IMR-90 (cell line): ENCODE measurements around the gene KLF17. TPM values are rescaled to one million over a fixed set of nuclear protein-coding genes. Genes with fewer than 3 reads are reported as not detected.

Source experiments
- ATAC-seq: fragments of 200-7000 bp; cut with Tn5 transposase; 2 replicates; pipeline ENCODE4 v1.9.1; 2020; ENCODE audit warnings: low read depth, mild to moderate bottlenecking, moderate library complexity
- BruUV-seq: library from RNA; stranded (reverse); fragments of 400-500 nt; replicated peaks from 2 replicates; lab custom pipeline; 2021; lab: Mats Ljungman, UMichigan
- CTCF ChIA-PET: fragments of 300-600 bp; formaldehyde crosslinking; extraction: SDS; loops from one replicate; lab custom pipeline; 2021; ENCODE audit warnings: antibody characterized with exemption; lab: Yijun Ruan, JAX
- POLR2A ChIA-PET: fragments of 300-600 bp; sonication (Branson Sonifier 250); formaldehyde crosslinking; loops from one replicate; lab custom pipeline; 2022; ENCODE audit warnings: antibody characterized with exemption; ENCODE audit not compliant: unreplicated experiment; lab: Charles Lee
- DNase-seq: peaks from one replicate; pipeline ENCODE4 v3.0.0; 2013
- H2AFZ ChIP-seq: replicated peaks from 2 replicates; pipeline ENCODE3; 2013; ENCODE audit warnings: low read length, mild to moderate bottlenecking; ENCODE audit not compliant: poor library complexity
- H2AK5ac ChIP-seq: 2 replicates; pipeline ENCODE4 v1.6.1; 2013; ENCODE audit warnings: low read depth, low read length, inconsistent platforms
- H2AK9ac ChIP-seq: replicated peaks from 2 replicates; pipeline ENCODE3; 2013; ENCODE audit warnings: mild to moderate bottlenecking, low read depth, low read length, moderate library complexity; ENCODE audit not compliant: poor library complexity
- H2BK120ac ChIP-seq: 2 replicates; pipeline ENCODE4 v1.6.1; 2013; ENCODE audit warnings: low read depth, low read length, inconsistent platforms
- H2BK15ac ChIP-seq: 3 replicates; pipeline ENCODE4 v1.6.1; 2013; ENCODE audit warnings: low read depth, low read length, inconsistent platforms
- H2BK20ac ChIP-seq: 2 replicates; pipeline ENCODE4 v1.6.1; 2013; ENCODE audit warnings: low read depth, mild to moderate bottlenecking, inconsistent platforms, low read length, moderate library complexity
- H2BK5ac ChIP-seq: 2 replicates; pipeline ENCODE4 v1.6.1; 2013; ENCODE audit warnings: mild to moderate bottlenecking, low read depth, low read length, inconsistent platforms; ENCODE audit not compliant: poor library complexity, severe bottlenecking
- H3K14ac ChIP-seq: replicated peaks from 2 replicates; pipeline ENCODE4 v1.6.1; 2013; ENCODE audit warnings: low read depth, low read length, inconsistent platforms
- H3K18ac ChIP-seq: 2 replicates; pipeline ENCODE4 v1.6.1; 2013; ENCODE audit warnings: low read depth, low read length, control low read depth
- H3K23ac ChIP-seq: 2 replicates; pipeline ENCODE4 v1.6.1; 2013; ENCODE audit warnings: low read depth, low read length, inconsistent platforms
- H3K27ac ChIP-seq: 2 replicates; pipeline ENCODE4 v1.5.1; 2013; ENCODE audit warnings: mild to moderate bottlenecking, control low read depth, low read length; ENCODE audit not compliant: insufficient read depth
- H3K27me3 ChIP-seq: 2 replicates; pipeline ENCODE4 v1.6.1; 2013; ENCODE audit warnings: low read length; ENCODE audit not compliant: control insufficient read depth, insufficient read depth
- H3K36me3 ChIP-seq: 2 replicates; pipeline ENCODE4 v1.6.1; 2013; ENCODE audit warnings: low read length, mixed read lengths; ENCODE audit not compliant: control insufficient read depth, insufficient read depth
- H3K4ac ChIP-seq: 2 replicates; pipeline ENCODE4 v1.6.1; 2013; ENCODE audit warnings: low read depth, low read length, inconsistent platforms
- H3K4me1 ChIP-seq: 2 replicates; pipeline ENCODE4 v1.6.1; 2013; ENCODE audit warnings: low read length, mixed read lengths; ENCODE audit not compliant: control insufficient read depth, insufficient read depth
- H3K4me2 ChIP-seq: 2 replicates; pipeline ENCODE4 v1.6.1; 2013; ENCODE audit warnings: low read depth, mild to moderate bottlenecking, control low read depth, low read length, moderate library complexity
- H3K4me3 ChIP-seq: 2 replicates; pipeline ENCODE4 v1.5.1; 2013; ENCODE audit warnings: low read depth, mild to moderate bottlenecking, control low read depth, low read length, moderate library complexity; ENCODE audit not compliant: insufficient read depth
- H3K56ac ChIP-seq: 2 replicates; pipeline ENCODE4 v1.6.1; 2013; ENCODE audit warnings: low read length, inconsistent platforms; ENCODE audit not compliant: insufficient read depth; ENCODE audit errors: extremely low read depth
- H3K79me1 ChIP-seq, 2 experiments: 2 replicates each; pipeline ENCODE4 v1.6.1; 2013; ENCODE audit warnings: low read length in 2 of 2, inconsistent platforms in 1 of 2, low read depth in 1 of 2
- H3K9ac ChIP-seq: 2 replicates; pipeline ENCODE4 v1.6.1; 2013; ENCODE audit warnings: low read depth, low read length, control low read depth
- H3K9me1 ChIP-seq: 2 replicates; pipeline ENCODE4 v1.6.1; 2013; ENCODE audit warnings: low read length, inconsistent platforms; ENCODE audit not compliant: insufficient read depth
- H3K9me3 ChIP-seq: 2 replicates; pipeline ENCODE4 v1.6.1; 2013; ENCODE audit warnings: low read length; ENCODE audit not compliant: control insufficient read depth, insufficient read depth
- H4K20me1 ChIP-seq: 2 replicates; pipeline ENCODE4 v1.6.1; 2013; ENCODE audit warnings: low read length, inconsistent platforms; ENCODE audit not compliant: insufficient read depth
- H4K5ac ChIP-seq: 2 replicates; pipeline ENCODE4 v1.6.1; 2013; ENCODE audit warnings: mild to moderate bottlenecking, low read depth, low read length, control low read depth
- H4K8ac ChIP-seq, 2 experiments: 2 replicates each; pipeline ENCODE4 v1.6.1; 2013; ENCODE audit warnings: low read depth in 2 of 2, low read length in 2 of 2, control low read depth in 1 of 2, inconsistent platforms in 1 of 2
- H4K91ac ChIP-seq: 2 replicates; pipeline ENCODE4 v1.6.1; 2013; ENCODE audit warnings: low read depth, low read length, inconsistent platforms; ENCODE audit not compliant: insufficient read depth
- BHLHE40 ChIP-seq: fragments of 150-350 bp; IDR thresholded peaks from 2 replicates; pipeline ENCODE4 v1.6.1; 2016; ENCODE audit warnings: mild to moderate bottlenecking, low read depth, low read length
- CEBPB ChIP-seq: IDR thresholded peaks from 2 replicates; pipeline ENCODE4 v1.6.1; 2012; ENCODE audit warnings: low read depth, low read length, improper control_type of control experiment
- CHD1 ChIP-seq: IDR thresholded peaks from 2 replicates; pipeline ENCODE4 v1.6.1; 2012; ENCODE audit warnings: low read depth, low read length, improper control_type of control experiment
- CTCF ChIP-seq: conservative IDR thresholded peaks from 2 replicates; pipeline ENCODE4 v1.5.1; 2012; ENCODE audit warnings: mild to moderate bottlenecking, low read depth, low read length, improper control_type of control experiment
- ELK1 ChIP-seq: fragments of 150-350 bp; IDR thresholded peaks from 2 replicates; pipeline ENCODE4 v1.6.1; 2016; ENCODE audit warnings: low read depth, mild to moderate bottlenecking, low read length, moderate library complexity, borderline replicate concordance
- FOS ChIP-seq: fragments of 150-350 bp; IDR thresholded peaks from 2 replicates; pipeline ENCODE4 v1.6.1; 2016; ENCODE audit warnings: low read depth, low read length
- MAFK ChIP-seq: IDR thresholded peaks from 2 replicates; pipeline ENCODE4 v1.6.1; 2012; ENCODE audit warnings: low read depth, low read length, improper control_type of control experiment
- MAZ ChIP-seq: IDR thresholded peaks from 2 replicates; pipeline ENCODE4 v1.6.1; 2012; ENCODE audit warnings: low read depth, mild to moderate bottlenecking, low read length, improper control_type of control experiment, moderate library complexity, borderline replicate concordance
- MXI1 ChIP-seq: IDR thresholded peaks from 2 replicates; pipeline ENCODE4 v1.6.1; 2012; ENCODE audit warnings: low read depth, mild to moderate bottlenecking, low read length, moderate library complexity, borderline replicate concordance
- NFE2L2 ChIP-seq: fragments of 150-350 bp; IDR thresholded peaks from 2 replicates; pipeline ENCODE4 v1.6.1; 2016; ENCODE audit warnings: low read depth, mild to moderate bottlenecking, low read length
- POLR2A ChIP-seq: IDR thresholded peaks from 2 replicates; pipeline ENCODE4 v1.6.1; 2012; ENCODE audit warnings: mild to moderate bottlenecking, low read depth, low read length
- RAD21 ChIP-seq: IDR thresholded peaks from 2 replicates; pipeline ENCODE4 v1.6.1; 2012; ENCODE audit warnings: low read length, improper control_type of control experiment
- RCOR1 ChIP-seq: IDR thresholded peaks from 2 replicates; pipeline ENCODE4 v1.6.1; 2012; ENCODE audit warnings: mild to moderate bottlenecking, low read length, improper control_type of control experiment; ENCODE audit not compliant: insufficient replicate concordance
- RFX5 ChIP-seq: IDR thresholded peaks from 2 replicates; pipeline ENCODE4 v1.8.0; 2012; ENCODE audit warnings: low read depth, mild to moderate bottlenecking, low read length, moderate library complexity
- SMC3 ChIP-seq: fragments of 150-350 bp; IDR thresholded peaks from 2 replicates; pipeline ENCODE4 v1.6.1; 2016; ENCODE audit warnings: low read depth, mild to moderate bottlenecking, antibody characterized with exemption, low read length, moderate library complexity
- USF2 ChIP-seq: fragments of 150-350 bp; IDR thresholded peaks from 2 replicates; pipeline ENCODE4 v1.6.1; 2017; ENCODE audit warnings: mild to moderate bottlenecking, antibody characterized with exemption, low read length, low read depth
- WGBS, 2 experiments: methylation state at CpG; one replicate each; pipeline versions ENCODE4 v1.1.5 to v1.1.7; 2013; ENCODE audit warnings: missing lambda C conversion rate in 2 of 2; ENCODE audit not compliant: insufficient read length in 1 of 2; ENCODE audit errors: extremely low coverage in 2 of 2; 5-methylcytosine and 5-hydroxymethylcytosine counted together
- dilution Hi-C: fragments of 300-500 bp; cut with HindIII; formaldehyde crosslinking; loops from one replicate; pipeline ENCODE4 v1.14.3; 2018; ENCODE audit warnings: low sequenced_read_pairs; ENCODE audit not compliant: unreplicated experiment
- in situ Hi-C: fragments of 300-500 bp; cut with MboI; formaldehyde crosslinking; loops from 3 replicates; pipeline ENCODE4 v1.14.3; 2019; ENCODE audit warnings: low sequenced_read_pairs, inconsistent platforms, mixed read lengths
- intact Hi-C: fragments of 100-400 bp; cut with micrococcal nuclease; formaldehyde crosslinking; loops from 2 replicates; pipeline ENCODE4 v1.10.0; 2022
- polyA plus RNA-seq, 3 experiments: library from polyadenylated mRNA; depleted of rRNA; stranded (reverse); fragments of >200 nt; gene quantifications; 2 replicates each; pipeline ENCODE4 v1.2.3, GENCODE V29; 2012; ENCODE audit warnings: low replicate concordance in 1 of 3
- total RNA-seq: library from RNA; depleted of rRNA; stranded (reverse); fragments of >200 nt; gene quantifications from 2 replicates; pipeline ENCODE4 v1.2.3, GENCODE V29; 2012

Gene KLF17
- total and polyA plus RNA-seq, 2 of the 4 experiments (the other 2 are of a cell fraction), result 0.17 to 0.36 TPM

- Histone ChIP-seq H4K8ac (no peak overlapping the region), H3K4me1 (no peaks in the 10 kb centered on the region), H2BK5ac (no peak overlapping the region), H3K9me3 (no peaks in the 10 kb centered on the region), H3K79me1 (no peaks in the 10 kb centered on the region), H3K56ac (no peak overlapping the region), H3K9me1 (no peaks in the 10 kb centered on the region), H3K4ac (no peak overlapping the region), H3K14ac (no peak overlapping the region), H2BK20ac (no peak overlapping the region), H2AK9ac (no peak overlapping the region), H4K91ac (no peak overlapping the region), H2AK5ac (no peak overlapping the region), H3K18ac (no peak overlapping the region), H3K23ac (no peak overlapping the region), H3K27me3 (no peaks in the 10 kb centered on the region; the same call in 1 of the 2 replicates), H3K27ac (no peak overlapping the region), H4K5ac (no peak overlapping the region), H4K20me1 (no peaks in the 10 kb centered on the region), H2AFZ (no peak overlapping the region), H3K36me3 (no peaks in the 10 kb centered on the region), H3K4me3 (no peak overlapping the region), H2BK15ac (no peak overlapping the region), H3K9ac (no peak overlapping the region), H2BK120ac (no peak overlapping the region), H3K4me2 (no peak overlapping the region)
- in situ Hi-C loops (no loop called here), dilution Hi-C loops (no loop called here), intact Hi-C loops (no loop called here)
- BruUV-seq, result no TSS peak
- ChIA-PET CTCF (interaction anchor here (0.7 kb wide), 1 partner anchor 709 kb away, joined by 3 read pairs; no protein-coding TSS in a partner anchor), POLR2A (no interaction called here)
- WGBS, 2 experiments, result no CpG with 5 or more reads among the region's 9 CpGs
- ATAC-seq (no peak), DNase-seq (no peak)
- TF ChIP-seq CEBPB, result no peak
- no peak for TF ChIP-seq ELK1
- TF ChIP-seq CHD1, result no peak
- TF ChIP-seq RFX5, result no peak
- no peak for TF ChIP-seq RCOR1
- no peak for TF ChIP-seq MXI1
- no peak for TF ChIP-seq POLR2A
- no peak for TF ChIP-seq MAFK
- TF ChIP-seq BHLHE40, result no peak
- TF ChIP-seq MAZ, result no peak
- no peak for TF ChIP-seq USF2
- TF ChIP-seq RAD21, result no peak
- no peak for TF ChIP-seq SMC3
- no peak for TF ChIP-seq CTCF
- no peak for TF ChIP-seq FOS
- TF ChIP-seq NFE2L2, result no peak
Measured at GRCh38 chr1:44100183-44100868, 18.3 kb upstream of the KLF17 start.
